Kidney (tissue), 14 donors: Measurements from ENCODE around the gene HCN4. TPM values are rescaled to one million over a fixed set of nuclear protein-coding genes. Genes with fewer than 3 reads are reported as not detected.

Source experiments
- DNase-seq, 5 donors: peaks; one replicate each; pipeline ENCODE4 v3.0.0-alpha.2; 2013 to 2020
- FAIRE-seq: peaks from 2 replicates; lab custom pipeline; 2012; peaks lifted over from hg19 to GRCh38; lab: Jason Lieb, UNC
- H3K27ac ChIP-seq, 2 donors: one replicate each; pipeline ENCODE4 v1.7.0; 2013; ENCODE audit warnings: low read depth in 2 of 2, low read length in 2 of 2, inconsistent platforms in 1 of 2
- H3K27me3 ChIP-seq: one replicate; pipeline ENCODE4 v1.7.1; 2013; ENCODE audit warnings: low read length, inconsistent platforms; ENCODE audit not compliant: control insufficient read depth, insufficient read depth
- H3K36me3 ChIP-seq, 3 donors: one replicate each; pipeline versions ENCODE4 v1.7.0 to v1.7.1; 2013; ENCODE audit warnings: low read length in 3 of 3, control low read depth in 1 of 3, inconsistent platforms in 1 of 3; ENCODE audit not compliant: insufficient read depth in 3 of 3, control insufficient read depth in 2 of 3
- H3K4me1 ChIP-seq, 3 donors: one replicate each; pipeline versions ENCODE4 v1.7.0 to v1.7.1; 2013; ENCODE audit warnings: low read length in 3 of 3, inconsistent platforms in 1 of 3, low read depth in 1 of 3; ENCODE audit not compliant: control insufficient read depth in 2 of 3, insufficient read depth in 2 of 3
- H3K4me3 ChIP-seq, 3 donors: one replicate each; pipeline versions ENCODE4 v1.7.0 to v1.8.1; 2013; ENCODE audit warnings: low read length in 3 of 3, control low read depth in 1 of 3, inconsistent platforms in 1 of 3
- H3K9ac ChIP-seq, 3 donors: one replicate each; pipeline versions ENCODE4 v1.7.0 to v1.7.1; 2013; ENCODE audit warnings: low read length in 3 of 3, control low read depth in 1 of 3, inconsistent platforms in 1 of 3
- H3K9me3 ChIP-seq, 3 donors: one replicate each; pipeline versions ENCODE4 v1.7.0 to v1.7.1; 2013; ENCODE audit warnings: low read length in 3 of 3, control low read depth in 1 of 3, inconsistent platforms in 1 of 3; ENCODE audit not compliant: control insufficient read depth in 2 of 3, insufficient read depth in 1 of 3
- intact Hi-C: fragments of 100-400 bp; cut with DNase I; formaldehyde crosslinking; loops from one replicate; pipeline ENCODE4 v1.11.1; 2022
- polyA plus RNA-seq: library from polyadenylated mRNA; stranded (reverse); fragments of 350-450 nt; fragmentation: Illumina TruSeq; extraction: RNeasy Lipid Tissue Mini Kit (QIAGEN cat#74804); gene quantifications from one replicate; pipeline ENCODE4 v1.2.3, GENCODE V29; 2014; ENCODE audit warnings: low read depth, low replicate concordance; ENCODE audit not compliant: insufficient read depth
- total RNA-seq: library from RNA; stranded (reverse); fragmentation: NEBNext Ultra II Directional; extraction: Animal tissue kit (Norgen Biotek cat#: 25700); gene quantifications from one replicate; pipeline ENCODE4 v1.2.1, GENCODE V29; 2021
- TF ChIP-seq, protein P1 (sequence below): IDR thresholded peaks from 3 replicates; pipeline ENCODE4 v1.5.1; 2012; ENCODE audit warnings: mild to moderate bottlenecking, moderate library complexity, borderline replicate concordance; ENCODE audit not compliant: insufficient read depth; ENCODE audit errors: extremely low read depth
- donor health status: control.
- donor health status: control.
- donor health status: control.
- donor health status: control.
- donor health status: control.
- donor health status: DM: yes; HTN: yes; CAD: no.
- donor health status: Normal renal cell carcinoma (clear cell type).

The HCN4 gene
- total and polyA plus RNA-seq, 2 donors from 2014 or later, result 0.15 to 0.50 TPM

DNA sequence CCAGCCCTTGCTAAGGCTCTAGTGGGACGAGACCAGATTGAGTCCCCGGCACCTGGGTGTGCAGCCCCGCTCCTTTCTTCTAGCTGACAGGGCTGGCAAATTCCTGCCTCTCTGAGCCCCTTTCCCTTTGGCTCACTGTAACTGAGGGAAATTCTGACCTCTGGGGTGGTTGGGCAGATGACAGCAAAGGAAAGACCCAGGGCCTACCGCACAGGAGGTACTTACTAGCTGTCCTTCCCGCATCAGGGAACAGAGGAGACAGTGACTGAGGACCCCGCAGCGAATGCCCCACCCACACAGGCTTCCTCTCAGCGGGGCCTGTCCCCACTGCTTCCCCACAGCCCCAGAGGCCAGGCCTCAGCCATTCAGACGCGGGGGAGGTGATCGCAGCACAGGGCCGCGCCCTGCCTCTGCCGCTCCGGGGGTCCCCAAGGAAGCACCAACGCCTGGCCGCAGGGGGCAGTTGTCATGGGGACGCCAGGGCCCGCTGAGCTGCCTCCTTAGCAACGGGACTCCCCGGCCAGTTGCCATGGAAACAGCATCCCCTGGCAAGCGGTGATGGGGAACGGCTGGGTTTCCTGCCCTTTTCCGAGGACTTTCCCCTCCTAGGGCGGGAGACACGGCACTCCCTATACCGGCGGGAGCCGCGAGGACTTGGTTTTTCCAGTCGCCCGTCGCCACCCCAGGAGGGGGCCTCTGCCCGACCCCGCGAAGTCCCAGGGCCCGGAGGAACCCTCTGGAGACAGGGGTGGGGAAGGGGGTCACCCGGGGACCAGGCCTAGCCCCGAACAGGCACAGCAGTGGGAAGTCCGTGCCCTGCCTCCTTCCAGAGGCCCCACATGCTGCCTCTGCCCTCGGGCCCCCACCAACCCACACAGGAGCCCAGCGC lies 50.1 kb downstream of the HCN4 start:
- no peak overlapping the region for H3K27ac ChIP-seq
- H3K9ac ChIP-seq, result no peak overlapping the region
- DNase-seq (peak; percentile 55 to 82 (median 71)), FAIRE-seq (no peak)
- H3K9me3 ChIP-seq, result no peaks in the 10 kb centered on the region
- intact Hi-C loops, result no loop called here
- no peaks in the 10 kb centered on the region for H3K4me1 ChIP-seq
- H3K4me3 ChIP-seq, result no peak overlapping the region
- no peaks in the 10 kb centered on the region for H3K36me3 ChIP-seq
- TF ChIP-seq, protein P1, sequence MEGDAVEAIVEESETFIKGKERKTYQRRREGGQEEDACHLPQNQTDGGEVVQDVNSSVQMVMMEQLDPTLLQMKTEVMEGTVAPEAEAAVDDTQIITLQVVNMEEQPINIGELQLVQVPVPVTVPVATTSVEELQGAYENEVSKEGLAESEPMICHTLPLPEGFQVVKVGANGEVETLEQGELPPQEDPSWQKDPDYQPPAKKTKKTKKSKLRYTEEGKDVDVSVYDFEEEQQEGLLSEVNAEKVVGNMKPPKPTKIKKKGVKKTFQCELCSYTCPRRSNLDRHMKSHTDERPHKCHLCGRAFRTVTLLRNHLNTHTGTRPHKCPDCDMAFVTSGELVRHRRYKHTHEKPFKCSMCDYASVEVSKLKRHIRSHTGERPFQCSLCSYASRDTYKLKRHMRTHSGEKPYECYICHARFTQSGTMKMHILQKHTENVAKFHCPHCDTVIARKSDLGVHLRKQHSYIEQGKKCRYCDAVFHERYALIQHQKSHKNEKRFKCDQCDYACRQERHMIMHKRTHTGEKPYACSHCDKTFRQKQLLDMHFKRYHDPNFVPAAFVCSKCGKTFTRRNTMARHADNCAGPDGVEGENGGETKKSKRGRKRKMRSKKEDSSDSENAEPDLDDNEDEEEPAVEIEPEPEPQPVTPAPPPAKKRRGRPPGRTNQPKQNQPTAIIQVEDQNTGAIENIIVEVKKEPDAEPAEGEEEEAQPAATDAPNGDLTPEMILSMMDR, result no peak
- H3K27me3 ChIP-seq, result no peaks in the 10 kb centered on the region

- TF ChIP-seq, protein P1, result no peak
- Histone ChIP-seq H3K4me3 (no peak overlapping the region), H3K4me1 (no peaks in the 10 kb centered on the region), H3K27ac (no peak overlapping the region), H3K27me3 (no peaks in the 10 kb centered on the region), H3K9me3 (no peaks in the 10 kb centered on the region), H3K36me3 (no peaks in the 10 kb centered on the region), H3K9ac (no peak overlapping the region)
- FAIRE-seq, result no peak
- intact Hi-C loops, result no loop called here
- DNase-seq, result peak in 3 of 5 donors; percentile 1 to 38 (median 24)
Observed at GRCh38 chr15:73317651-73318462, 50.9 kb downstream of the HCN4 start.

DNA sequence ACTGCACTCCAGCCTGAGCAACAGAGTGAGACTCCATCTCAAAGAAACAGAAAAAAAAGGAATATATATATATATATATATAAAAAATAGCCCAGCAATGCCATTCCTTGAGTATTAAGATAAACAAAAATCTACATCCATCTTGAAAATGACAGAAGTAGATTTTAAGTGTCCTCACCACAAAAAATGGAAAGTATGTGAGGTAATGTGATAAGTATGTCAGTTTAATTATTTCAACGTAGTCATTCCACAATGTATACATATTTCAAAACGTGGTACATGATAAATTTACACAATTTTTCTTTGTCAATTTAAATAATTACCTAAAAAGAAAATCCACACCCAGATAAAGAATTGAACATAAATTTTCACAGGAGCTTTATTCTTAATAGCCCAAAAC lies 54.9 kb downstream of the HCN4 start:
- no peak overlapping the region for H3K9ac ChIP-seq
- H3K4me3 ChIP-seq, result no peak overlapping the region
- intact Hi-C loops, result no loop called here
- H3K36me3 ChIP-seq, result no peaks in the 10 kb centered on the region
- H3K4me1 ChIP-seq, result no peaks in the 10 kb centered on the region
- DNase-seq (no peak), FAIRE-seq (no peak)
- no peaks in the 10 kb centered on the region for H3K27me3 ChIP-seq
- TF ChIP-seq, protein P1, result no peak
- H3K27ac ChIP-seq, result no peak overlapping the region
- H3K9me3 ChIP-seq, result no peaks in the 10 kb centered on the region
